GM23248 (cell line): ENCODE data around the gene CTNNA3.

Experiments
- EZH2 ChIP-seq: fragments of 200-600 bp; sonication (generic); IDR thresholded peaks from 2 replicates; pipeline ENCODE4 v1.6.1; 2018; ENCODE audit warnings: antibody characterized with exemption, mild to moderate bottlenecking; ENCODE audit not compliant: insufficient read depth, poor library complexity, severe bottlenecking
- EZH2phosphoT487 ChIP-seq: fragments of 200-600 bp; sonication (generic); IDR thresholded peaks from 2 replicates; pipeline ENCODE4 v1.6.1; 2018; ENCODE audit warnings: antibody characterized with exemption, moderate library complexity, mild to moderate bottlenecking, low read depth; ENCODE audit not compliant: insufficient read depth

DNA sequence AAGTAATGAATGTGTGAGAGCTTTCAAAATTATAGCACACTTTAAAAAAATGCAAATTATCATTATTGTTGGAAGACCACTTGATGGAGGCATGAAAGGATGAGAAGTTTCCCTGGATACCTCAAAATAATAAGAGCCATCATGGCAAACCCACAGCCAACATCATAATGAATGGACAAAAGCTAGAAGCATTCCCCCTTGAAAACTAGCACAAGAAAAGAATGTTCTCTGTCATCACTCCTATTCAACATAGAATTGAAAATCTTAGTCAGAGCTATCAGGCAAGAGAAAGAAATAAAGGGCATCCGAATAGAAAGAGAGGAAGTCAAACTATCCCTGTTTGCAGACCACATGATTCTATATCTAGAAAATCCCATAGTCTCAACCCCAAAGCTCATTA, 1657.4 kb downstream of the CTNNA3 start:
- TF ChIP-seq EZH2 (no peak), EZH2phosphoT487 (no peak)
